WTC11 (cell line): ENCODE data around the gene JAKMIP1.

ENCODE experiments used
- ATF3 ChIP-seq: sonication (generic); formaldehyde crosslinking; conservative IDR thresholded peaks from 2 replicates; pipeline ENCODE4 v1.8.1; 2022; ENCODE audit warnings: mild to moderate bottlenecking, missing genetic modification reagents
- CTCF ChIP-seq: fragments of 200-600 bp; IDR thresholded peaks from 2 replicates; pipeline ENCODE4 v1.8.0; 2022; ENCODE audit warnings: antibody characterized with exemption
- ETV6 ChIP-seq: sonication (generic); formaldehyde crosslinking; IDR thresholded peaks from 2 replicates; pipeline ENCODE4 v1.8.1; 2022; ENCODE audit warnings: mild to moderate bottlenecking, missing genetic modification reagents
- HMGXB4 ChIP-seq: sonication (generic); formaldehyde crosslinking; IDR thresholded peaks from 2 replicates; pipeline ENCODE4 v1.8.1; 2023; ENCODE audit warnings: mild to moderate bottlenecking, moderate library complexity, missing genetic modification reagents
- IRF1 ChIP-seq: sonication (generic); formaldehyde crosslinking; IDR thresholded peaks from 2 replicates; pipeline ENCODE4 v1.8.0; 2023; ENCODE audit warnings: missing genetic modification reagents
- MAX ChIP-seq: sonication (generic); formaldehyde crosslinking; IDR thresholded peaks from 2 replicates; pipeline ENCODE4 v1.8.0; 2022; ENCODE audit warnings: mild to moderate bottlenecking, missing genetic modification reagents
- TCF7 ChIP-seq: sonication (generic); formaldehyde crosslinking; IDR thresholded peaks from 2 replicates; pipeline ENCODE4 v1.8.0; 2022; ENCODE audit warnings: mild to moderate bottlenecking, low read depth, missing genetic modification reagents, moderate library complexity
- USF1 ChIP-seq: sonication (generic); formaldehyde crosslinking; IDR thresholded peaks from 2 replicates; pipeline ENCODE4 v1.8.0; 2022; ENCODE audit warnings: mild to moderate bottlenecking, missing genetic modification reagents
- USF2 ChIP-seq: sonication (generic); formaldehyde crosslinking; IDR thresholded peaks from 2 replicates; pipeline ENCODE4 v1.8.1; 2023; ENCODE audit warnings: mild to moderate bottlenecking, missing genetic modification reagents, moderate library complexity
- ZNF423 ChIP-seq: fragments of 250-450 bp; sonication (Bioruptor Pico); IDR thresholded peaks from 2 replicates; pipeline ENCODE4 v2.1.2; 2022; ENCODE audit warnings: mild to moderate bottlenecking, moderate library complexity
- ZNF671 ChIP-seq: fragments of 250-450 bp; sonication (Bioruptor Pico); IDR thresholded peaks from 2 replicates; pipeline ENCODE4 v1.8.0; 2021; ENCODE audit warnings: mild to moderate bottlenecking

- TF ChIP-seq ATF3, result no peak
- TF ChIP-seq CTCF, result no peak
- no peak for TF ChIP-seq IRF1
- TF ChIP-seq ETV6 (CRISPR knock-in tag), result no peak
- no peak for TF ChIP-seq MAX (CRISPR knock-in tag)
- TF ChIP-seq USF1, result no peak
- TF ChIP-seq TCF7, result no peak
- no peak for TF ChIP-seq HMGXB4 (CRISPR knock-in tag)
- TF ChIP-seq ZNF423, result no peak
- no peak for TF ChIP-seq ZNF671 (CRISPR knock-in tag)
- TF ChIP-seq USF2 (CRISPR knock-in tag), result no peak
Measured at GRCh38 chr4:6024313-6024960, 175.9 kb downstream of the JAKMIP1 start.
